Stimulated activated CD4-positive, alpha-beta T cell treated with anti-CD3 and anti-CD28 coated beads, Interleukin-2, amount 100 ng/mL, for 48 hours (primary cell): ENCODE data around the gene PXYLP1.

Experiments used
- DNase-seq, 2 donors: peaks; one replicate each; pipeline ENCODE4 v3.0.0-alpha.2; 2020

PXYLP1 gene

DNA sequence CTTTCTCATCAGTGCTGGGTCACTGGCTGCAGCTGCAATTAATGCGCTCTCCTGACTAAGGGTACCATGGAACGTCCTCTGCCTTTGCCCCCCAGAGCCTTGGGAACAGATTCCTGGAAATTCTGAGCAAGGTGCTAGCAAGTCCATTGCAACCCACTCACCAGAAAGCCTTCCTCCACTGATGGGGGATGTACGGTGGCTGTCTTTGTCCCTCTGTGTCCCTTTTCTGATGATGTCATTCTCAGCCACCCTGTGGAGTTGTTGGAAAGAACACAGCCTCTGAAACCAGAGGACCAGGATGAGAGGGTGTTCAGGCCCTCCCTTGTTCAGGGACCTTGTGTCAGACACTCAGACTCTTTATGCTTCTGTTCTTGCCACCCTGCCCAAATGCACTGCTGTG lies 98.6 kb downstream of the PXYLP1 start:
- DNase-seq, result no peak

DNA sequence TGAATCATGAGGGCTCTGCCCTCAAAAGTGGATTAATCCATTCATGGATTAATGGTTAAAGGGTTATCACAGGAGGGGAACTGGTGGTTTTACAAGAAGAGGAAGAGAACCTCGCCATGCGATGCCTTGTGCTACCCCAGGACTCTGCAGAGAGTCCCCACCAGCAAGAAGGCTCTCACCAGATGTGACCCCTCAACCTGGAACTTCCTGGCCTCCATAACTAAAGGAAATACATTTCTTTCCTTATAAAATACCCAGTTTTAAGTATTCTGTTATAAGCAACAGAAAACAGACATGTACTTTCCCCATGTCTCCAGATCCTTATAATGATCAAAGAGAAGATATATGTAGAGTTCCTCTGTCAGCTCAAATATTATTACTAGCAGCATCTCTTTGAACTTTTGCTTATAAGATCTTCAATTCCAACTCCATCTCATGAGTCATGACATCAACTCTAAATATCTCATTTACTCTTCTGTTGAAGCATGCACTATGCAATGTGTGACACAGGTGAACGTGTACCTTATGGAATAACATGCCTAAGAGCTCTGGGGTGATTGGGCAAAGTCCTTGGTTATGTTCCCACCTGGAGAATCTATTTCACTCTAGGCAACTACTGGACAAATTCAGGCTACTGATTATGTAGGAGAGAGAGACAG lies 99.2 kb downstream of the PXYLP1 start:
- DNase-seq, result no peak

DNA sequence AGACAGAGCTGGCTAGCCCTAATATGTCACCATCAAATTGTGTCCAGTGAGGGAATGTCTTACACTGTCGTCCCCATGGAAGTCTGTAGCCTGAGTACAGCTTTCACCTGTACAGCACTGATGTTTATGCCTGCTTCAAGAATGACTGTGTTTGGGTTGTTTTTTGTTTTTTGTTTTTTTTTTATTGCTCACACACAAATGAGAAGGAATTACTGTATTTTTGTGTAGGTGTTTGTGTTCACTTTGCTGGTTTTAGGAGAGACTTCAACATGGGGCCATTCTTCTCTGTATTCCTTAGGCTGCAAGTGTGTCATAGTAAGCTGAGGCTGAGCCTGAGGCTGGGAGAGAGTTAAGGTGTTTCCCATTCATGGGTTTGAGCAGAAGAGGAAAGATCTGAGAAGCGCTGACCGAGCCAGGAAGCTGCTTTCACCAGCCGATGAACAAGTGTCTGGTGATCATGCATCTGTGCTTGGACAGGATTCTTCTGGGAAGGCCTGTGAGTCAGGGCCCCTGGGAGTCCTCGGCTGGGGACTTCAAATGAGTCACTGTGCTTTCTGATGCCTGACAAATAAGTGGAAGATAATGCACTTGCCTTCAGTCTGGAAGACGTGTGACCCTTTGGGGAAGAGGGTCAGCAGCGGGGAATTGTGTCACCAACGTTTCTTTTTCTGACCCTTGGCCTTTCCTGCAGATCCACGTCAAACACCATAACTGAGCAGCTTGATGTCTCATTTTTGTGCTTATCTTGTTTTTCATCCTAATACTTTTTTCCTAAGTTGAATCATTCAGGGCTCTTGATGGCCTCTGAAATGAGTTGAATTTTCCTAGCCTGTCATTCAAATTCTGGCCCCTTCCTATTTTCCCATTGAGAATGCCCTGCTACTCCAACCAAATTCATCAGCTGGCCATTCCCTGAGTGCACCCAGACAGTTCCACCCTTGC lies 100.0 kb downstream of the PXYLP1 start:
- no peak for DNase-seq

- no peak for DNase-seq
Observed at GRCh38 chr3:141332416-141332815, 100.8 kb downstream of the PXYLP1 start.

- no peak for DNase-seq
Observed at GRCh38 chr3:141333836-141334626, 102.4 kb downstream of the PXYLP1 start.

GRCh38 chr3:141334627-141335250 lies 103.1 kb downstream of the PXYLP1 start:
- no peak for DNase-seq

- no peak for DNase-seq
Observed at GRCh38 chr3:141335531-141336061, 104.0 kb downstream of the PXYLP1 start.

DNA sequence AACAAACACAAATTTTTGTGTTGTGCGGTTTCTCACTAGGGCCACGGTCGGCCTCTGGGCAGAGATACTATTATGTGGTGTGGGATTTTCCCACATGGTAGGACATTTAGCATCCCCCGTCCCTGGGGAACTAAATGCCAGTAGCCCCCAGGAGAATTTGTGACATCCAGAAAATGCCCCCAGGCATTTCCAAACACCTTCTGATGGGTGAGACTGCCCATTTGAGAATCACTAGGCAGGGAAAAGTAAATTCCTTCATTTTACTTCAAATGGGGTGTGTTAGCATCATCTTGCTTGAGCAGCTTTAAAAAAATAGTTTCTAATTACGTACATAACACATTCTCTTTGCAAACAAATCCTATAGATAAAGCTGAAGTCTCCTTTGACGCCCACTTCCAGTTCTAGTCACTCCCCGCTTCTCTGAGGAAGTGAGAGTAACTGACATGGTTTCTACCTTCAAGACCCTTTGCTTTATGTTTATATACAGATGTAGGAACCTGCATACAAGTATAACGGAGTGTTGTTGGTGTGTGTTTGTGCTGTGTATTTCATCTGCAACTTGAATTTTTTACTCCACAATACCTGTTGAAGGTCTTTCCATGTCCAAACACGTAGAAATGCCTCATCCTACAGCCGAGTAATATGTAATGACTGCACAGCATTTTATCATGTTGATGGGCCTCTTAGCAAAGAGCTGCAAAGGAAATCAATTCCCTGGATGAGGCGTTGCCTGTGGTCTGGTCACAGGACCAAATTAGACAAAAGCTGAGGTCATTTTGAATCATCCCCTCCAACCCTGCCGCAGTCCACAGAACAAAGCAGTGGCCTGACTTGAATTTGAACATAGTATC lies 105.3 kb downstream of the PXYLP1 start:
- no peak for DNase-seq

GRCh38 chr3:141337523-141337854 lies 105.9 kb downstream of the PXYLP1 start:
- DNase-seq, result no peak

GRCh38 chr3:141337991-141338390 lies 106.4 kb downstream of the PXYLP1 start:
- no peak for DNase-seq

- no peak for DNase-seq
Observed at GRCh38 chr3:141338881-141339280, 107.3 kb downstream of the PXYLP1 start.

- DNase-seq, result no peak
Observed at GRCh38 chr3:141341536-141341935, 109.9 kb downstream of the PXYLP1 start.

- DNase-seq, result no peak
Observed at GRCh38 chr3:141342386-141342785, 110.8 kb downstream of the PXYLP1 start.

GRCh38 chr3:141343077-141343476 lies 111.5 kb downstream of the PXYLP1 start:
- no peak for DNase-seq

DNA sequence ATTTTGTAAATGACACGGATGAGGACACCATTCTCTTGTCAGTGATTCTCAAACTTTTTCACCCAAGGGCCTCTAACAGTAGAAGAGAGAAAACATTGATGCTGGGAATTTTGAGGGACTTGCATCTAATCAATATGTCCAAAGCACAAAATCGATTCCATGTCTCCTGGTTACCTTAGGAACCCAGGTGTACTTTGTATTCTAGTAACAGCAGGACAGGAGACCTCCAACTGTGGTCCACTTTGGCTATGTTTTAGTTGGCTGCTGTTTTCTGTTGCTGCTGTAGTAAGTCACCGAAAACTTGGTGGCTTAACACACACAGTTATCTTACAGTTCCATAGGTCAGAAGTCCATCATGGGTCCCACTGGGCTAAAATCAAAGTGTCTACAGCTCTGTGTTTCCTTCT lies 112.2 kb downstream of the PXYLP1 start:
- no peak for DNase-seq
